Nephron progenitor cell (in vitro differentiated cells): Measurements from ENCODE around the gene KLHL12.

Experiments used
- DNase-seq: peaks from one replicate; pipeline ENCODE4 v3.0.0; 2021
- H3K27ac Mint-ChIP-seq: 2 replicates; pipeline ENCODE4 v1.8.0; 2021; ENCODE audit warnings: mild to moderate bottlenecking, moderate library complexity, mixed read lengths
- H3K27me3 Mint-ChIP-seq: 2 replicates; pipeline ENCODE4 v1.8.0; 2021; ENCODE audit warnings: mild to moderate bottlenecking, low read depth, mixed read lengths; ENCODE audit not compliant: poor library complexity
- H3K36me3 Mint-ChIP-seq: 2 replicates; pipeline ENCODE4 v1.8.0; 2021; ENCODE audit warnings: low read depth, mixed read lengths
- H3K4me1 Mint-ChIP-seq: 2 replicates; pipeline ENCODE4 v1.8.0; 2021; ENCODE audit warnings: mixed read lengths
- H3K4me3 Mint-ChIP-seq: 2 replicates; pipeline ENCODE4 v1.8.0; 2021; ENCODE audit warnings: mild to moderate bottlenecking, moderate library complexity, mixed read lengths
- H3K9me3 Mint-ChIP-seq: 2 replicates; pipeline ENCODE4 v1.8.0; 2021; ENCODE audit warnings: mild to moderate bottlenecking, moderate library complexity, mixed read lengths
- CTCF ChIP-seq: fragments of 200-600 bp; sonication (generic); IDR thresholded peaks from 2 replicates; pipeline ENCODE4 v1.5.0; 2021; ENCODE audit warnings: antibody characterized with exemption

KLHL12 gene

GRCh38 chr1:202858789-202859414 lies 68.1 kb downstream of the KLHL12 start:
- DNase-seq = no peak
- peaks cover 5% of the 10 kb centered on the region for H3K27me3 Mint-ChIP-seq
- peaks cover 30% of the 10 kb centered on the region for H3K36me3 Mint-ChIP-seq
- peak overlapping the region; percentile 75 for H3K27ac Mint-ChIP-seq
- H3K4me1 Mint-ChIP-seq = peaks cover 22% of the 10 kb centered on the region
- H3K4me3 Mint-ChIP-seq = no peak overlapping the region
- no peak for TF ChIP-seq CTCF
- H3K9me3 Mint-ChIP-seq = no peaks in the 10 kb centered on the region

GRCh38 chr1:202858331-202858730 lies 68.7 kb downstream of the KLHL12 start:
- DNase-seq = no peak
- Mint-ChIP-seq H3K27ac (no peak overlapping the region), H3K27me3 (peaks cover 5% of the 10 kb centered on the region), H3K9me3 (no peaks in the 10 kb centered on the region), H3K36me3 (peaks cover 30% of the 10 kb centered on the region), H3K4me1 (peaks cover 20% of the 10 kb centered on the region), H3K4me3 (no peak overlapping the region)
- no peak for TF ChIP-seq CTCF

- Mint-ChIP-seq H3K4me3 (no peak overlapping the region), H3K4me1 (peaks cover 12% of the 10 kb centered on the region), H3K9me3 (no peaks in the 10 kb centered on the region), H3K27ac (no peak overlapping the region), H3K27me3 (no peaks in the 10 kb centered on the region), H3K36me3 (peaks cover 41% of the 10 kb centered on the region)
- no peak for DNase-seq
- TF ChIP-seq CTCF = no peak
Observed at GRCh38 chr1:202857136-202857610, 69.9 kb downstream of the KLHL12 start.

GRCh38 chr1:202856014-202856413 lies 71.0 kb downstream of the KLHL12 start:
- DNase-seq = no peak
- Mint-ChIP-seq H3K9me3 (no peaks in the 10 kb centered on the region), H3K27me3 (no peaks in the 10 kb centered on the region), H3K4me1 (peaks cover 6% of the 10 kb centered on the region), H3K27ac (no peak overlapping the region), H3K4me3 (no peak overlapping the region), H3K36me3 (peaks cover 43% of the 10 kb centered on the region)
- no peak for TF ChIP-seq CTCF

- no peaks in the 10 kb centered on the region for H3K27me3 Mint-ChIP-seq
- H3K4me3 Mint-ChIP-seq = no peak overlapping the region
- H3K9me3 Mint-ChIP-seq = no peaks in the 10 kb centered on the region
- no peak for TF ChIP-seq CTCF
- H3K36me3 Mint-ChIP-seq = peaks cover 49% of the 10 kb centered on the region
- H3K27ac Mint-ChIP-seq = no peak overlapping the region
- peaks cover 2% of the 10 kb centered on the region for H3K4me1 Mint-ChIP-seq
- no peak for DNase-seq
Observed at GRCh38 chr1:202854787-202855186, 72.2 kb downstream of the KLHL12 start.
